Upper lobe of right lung (tissue), 1 donor: ENCODE data around the gene WDFY2. TPM values are rescaled to one million over a fixed set of nuclear protein-coding genes. Genes with fewer than 3 reads are reported as not detected.
"Not testable (repeated sequence)": the region's sequence is repeated elsewhere in the genome, so short reads cannot be mapped to it uniquely, and the experiment has no call there.

ENCODE experiments used
- ATAC-seq: fragments of 200-7000 bp; cut with Tn5 transposase; one replicate; pipeline ENCODE4 v1.9.1; 2020; ENCODE audit warnings: mild to moderate bottlenecking, moderate library complexity
- DNase-seq: peaks from one replicate; pipeline ENCODE4 v3.0.0-alpha.2; 2020
- H3K27ac ChIP-seq: fragments of 200-600 bp; one replicate; pipeline ENCODE4 v1.8.0; 2022
- H3K27me3 ChIP-seq: fragments of 200-600 bp; one replicate; pipeline ENCODE4 v1.8.0; 2022; ENCODE audit warnings: mild to moderate bottlenecking
- H3K36me3 ChIP-seq: fragments of 200-600 bp; one replicate; pipeline ENCODE4 v1.8.0; 2022
- H3K4me1 ChIP-seq: fragments of 200-600 bp; one replicate; pipeline ENCODE4 v1.8.0; 2022
- H3K4me3 ChIP-seq: fragments of 200-600 bp; one replicate; pipeline ENCODE4 v1.8.0; 2022; ENCODE audit warnings: mild to moderate bottlenecking
- H3K9me3 ChIP-seq: fragments of 200-600 bp; one replicate; pipeline ENCODE4 v1.8.0; 2022
- intact Hi-C: fragments of 100-400 bp; cut with DNase I; formaldehyde crosslinking; loops from one replicate; pipeline ENCODE4 v1.11.0; 2022
- total RNA-seq: library from RNA; stranded (reverse); fragmentation: NEBNext Ultra II Directional; extraction: Animal tissue kit (Norgen Biotek cat#: 25700); gene quantifications from one replicate; pipeline ENCODE4 v1.2.1, GENCODE V29; 2021
- TF ChIP-seq, protein P1 (sequence below): fragments of 200-600 bp; IDR thresholded peaks from one replicate; pipeline ENCODE4 v1.8.0; 2022; ENCODE audit warnings: antibody characterized with exemption
- donor health status: DM: no; HTN: yes; CAD: no; lungs with severe emphysema.

WDFY2 gene
- total RNA-seq, 1 donor from 2014 or later, result 13.1 TPM

DNA sequence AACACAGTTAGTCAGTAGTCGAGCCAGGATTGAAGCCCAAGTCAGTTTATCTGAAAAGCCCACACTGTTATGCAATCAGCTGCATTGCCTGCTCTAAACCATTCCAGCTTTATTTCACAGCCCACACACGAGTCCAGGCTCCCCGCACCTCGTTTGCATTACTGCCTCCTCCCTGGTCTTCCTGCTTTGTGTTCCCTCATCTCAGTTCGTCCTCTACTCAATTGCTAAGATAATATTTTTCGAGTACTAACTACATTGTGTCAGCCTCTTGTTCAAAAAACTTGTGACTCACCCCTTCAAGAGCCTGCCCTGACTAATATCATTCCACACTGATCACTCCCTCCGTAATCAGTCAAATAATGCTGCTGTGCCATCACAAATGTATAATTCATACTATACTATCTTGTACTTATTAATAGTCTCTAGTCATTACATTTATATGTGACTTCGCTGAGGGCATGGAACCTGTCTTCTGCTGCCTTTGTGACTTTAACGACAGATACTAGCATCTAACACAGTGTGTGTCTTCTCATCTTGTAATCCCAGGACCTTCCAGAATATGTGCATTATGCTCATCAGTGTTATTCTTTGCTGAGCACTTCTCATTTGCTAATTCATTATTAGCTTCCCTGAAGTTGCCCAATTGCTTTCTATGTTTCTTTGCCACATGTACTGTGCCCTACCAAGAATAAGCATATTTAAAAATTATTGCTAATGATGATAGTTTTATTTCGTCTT lies 26.2 kb upstream of the WDFY2 start:
- peak; percentile 64 for ATAC-seq
- H3K36me3 ChIP-seq, result no peaks in the 10 kb centered on the region
- no peak overlapping the region for H3K27ac ChIP-seq
- H3K4me3 ChIP-seq, result no peak overlapping the region
- intact Hi-C loops, result no loop called here
- TF ChIP-seq, protein P1, sequence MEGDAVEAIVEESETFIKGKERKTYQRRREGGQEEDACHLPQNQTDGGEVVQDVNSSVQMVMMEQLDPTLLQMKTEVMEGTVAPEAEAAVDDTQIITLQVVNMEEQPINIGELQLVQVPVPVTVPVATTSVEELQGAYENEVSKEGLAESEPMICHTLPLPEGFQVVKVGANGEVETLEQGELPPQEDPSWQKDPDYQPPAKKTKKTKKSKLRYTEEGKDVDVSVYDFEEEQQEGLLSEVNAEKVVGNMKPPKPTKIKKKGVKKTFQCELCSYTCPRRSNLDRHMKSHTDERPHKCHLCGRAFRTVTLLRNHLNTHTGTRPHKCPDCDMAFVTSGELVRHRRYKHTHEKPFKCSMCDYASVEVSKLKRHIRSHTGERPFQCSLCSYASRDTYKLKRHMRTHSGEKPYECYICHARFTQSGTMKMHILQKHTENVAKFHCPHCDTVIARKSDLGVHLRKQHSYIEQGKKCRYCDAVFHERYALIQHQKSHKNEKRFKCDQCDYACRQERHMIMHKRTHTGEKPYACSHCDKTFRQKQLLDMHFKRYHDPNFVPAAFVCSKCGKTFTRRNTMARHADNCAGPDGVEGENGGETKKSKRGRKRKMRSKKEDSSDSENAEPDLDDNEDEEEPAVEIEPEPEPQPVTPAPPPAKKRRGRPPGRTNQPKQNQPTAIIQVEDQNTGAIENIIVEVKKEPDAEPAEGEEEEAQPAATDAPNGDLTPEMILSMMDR, result no peak
- no peaks in the 10 kb centered on the region for H3K4me1 ChIP-seq
- no peaks in the 10 kb centered on the region for H3K27me3 ChIP-seq
- H3K9me3 ChIP-seq, result no peaks in the 10 kb centered on the region
- no peak for DNase-seq

DNA sequence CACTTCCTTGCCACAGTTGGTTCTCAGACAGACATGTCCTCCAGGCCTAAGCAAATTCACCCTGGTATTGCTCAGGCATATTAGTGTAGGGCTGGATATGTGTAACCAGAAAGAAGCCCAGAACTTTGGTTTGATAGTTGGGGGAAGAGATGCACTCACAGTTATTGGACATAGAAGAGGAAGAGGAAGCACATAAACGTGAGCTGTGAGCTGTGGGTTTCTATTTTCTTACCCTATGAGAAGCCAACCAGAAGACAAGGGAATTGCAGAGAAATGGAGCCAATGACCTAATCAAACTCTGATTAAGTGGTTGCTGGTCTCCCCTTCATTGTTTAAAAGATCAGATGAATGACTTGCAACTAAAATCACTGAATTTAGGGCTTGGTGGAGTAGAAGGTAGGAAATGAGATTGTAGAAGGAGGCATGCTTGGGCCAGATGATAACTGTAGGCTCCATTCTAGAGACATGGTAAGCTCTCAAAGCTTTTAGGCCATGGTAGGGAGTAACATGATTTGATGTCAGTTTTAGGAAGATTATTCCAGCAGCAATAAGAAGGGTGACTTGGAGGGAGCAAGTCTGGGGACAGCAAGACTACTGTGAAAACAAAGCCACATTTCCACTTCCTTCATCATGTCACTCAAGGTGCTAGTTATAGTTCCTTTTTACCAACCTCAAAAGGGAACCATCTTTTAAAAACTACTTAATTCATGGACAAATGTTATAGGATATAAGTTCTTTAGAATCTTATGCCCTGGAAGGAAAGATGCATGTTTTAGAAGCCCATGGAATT lies 24.1 kb upstream of the WDFY2 start:
- no peak overlapping the region for H3K27ac ChIP-seq
- ATAC-seq (no peak), DNase-seq (no peak)
- no peaks in the 10 kb centered on the region for H3K4me1 ChIP-seq
- no peaks in the 10 kb centered on the region for H3K9me3 ChIP-seq
- intact Hi-C loops, result no loop called here
- no peaks in the 10 kb centered on the region for H3K27me3 ChIP-seq
- TF ChIP-seq, protein P1, result no peak
- no peak overlapping the region for H3K4me3 ChIP-seq
- H3K36me3 ChIP-seq, result no peaks in the 10 kb centered on the region

DNA sequence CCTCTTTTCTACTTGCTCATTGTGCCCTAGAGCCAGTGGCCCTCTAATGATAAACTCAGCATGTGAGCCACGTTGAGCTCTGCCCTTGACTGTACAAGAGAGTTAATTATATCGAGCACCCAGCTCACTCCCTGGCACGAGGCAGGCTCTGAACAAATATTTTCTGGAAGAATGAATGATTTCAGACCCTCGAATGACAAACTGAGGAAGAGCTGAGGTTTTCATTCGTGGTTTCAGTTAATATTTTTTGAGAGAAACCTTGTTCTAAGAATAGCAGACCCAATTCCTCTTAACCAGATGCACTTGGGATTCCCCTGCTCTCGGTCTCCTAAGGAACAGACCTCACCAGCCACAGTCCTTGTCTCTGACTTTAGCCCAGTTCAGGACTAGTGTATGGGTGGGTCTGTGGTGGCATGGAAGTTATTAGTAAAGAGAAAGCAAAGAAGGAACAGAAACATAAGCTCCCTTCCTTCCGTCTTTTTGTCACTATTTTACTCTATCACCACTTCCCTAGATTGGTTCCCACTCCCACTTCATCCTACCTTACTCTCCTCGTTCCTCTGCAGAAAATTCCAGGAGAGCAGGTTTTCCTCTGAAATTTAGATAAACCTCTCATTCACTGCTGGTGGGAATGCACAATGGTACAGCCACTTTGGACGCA lies 22.1 kb upstream of the WDFY2 start:
- peak; percentile 85 for ATAC-seq
- intact Hi-C loops, result no loop called here
- no peaks in the 10 kb centered on the region for H3K9me3 ChIP-seq
- TF ChIP-seq, protein P1, result no peak
- DNase-seq, result no peak
- no peaks in the 10 kb centered on the region for H3K4me1 ChIP-seq
- no peaks in the 10 kb centered on the region for H3K36me3 ChIP-seq
- no peak overlapping the region for H3K27ac ChIP-seq
- no peaks in the 10 kb centered on the region for H3K27me3 ChIP-seq
- H3K4me3 ChIP-seq, result no peak overlapping the region

DNA sequence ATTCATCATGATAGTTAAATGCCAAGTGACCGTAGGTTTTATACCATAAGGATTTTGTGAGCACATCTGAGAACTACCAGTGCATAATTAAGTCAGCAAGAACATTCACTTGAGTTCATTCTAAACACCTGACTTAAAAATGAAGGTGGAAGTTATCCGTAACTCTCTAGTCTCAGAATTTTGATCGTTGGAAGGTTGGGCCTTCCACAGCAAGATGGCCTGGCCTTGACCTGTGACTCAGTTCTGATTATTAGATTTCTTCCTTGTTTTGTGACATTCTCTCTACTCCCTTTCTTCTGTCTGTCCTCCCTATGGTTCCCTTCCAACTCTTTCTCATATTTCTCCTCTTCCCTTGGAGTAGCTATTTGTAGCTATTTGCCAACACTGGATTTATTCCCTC lies 20.0 kb upstream of the WDFY2 start:
- Histone ChIP-seq H3K27me3 (no peaks in the 10 kb centered on the region), H3K9me3 (no peaks in the 10 kb centered on the region), H3K27ac (no peak overlapping the region), H3K4me1 (no peaks in the 10 kb centered on the region), H3K4me3 (no peak overlapping the region), H3K36me3 (no peaks in the 10 kb centered on the region)
- no peak for DNase-seq
- intact Hi-C loops, result no loop called here
- TF ChIP-seq, protein P1, result no peak
- ATAC-seq, result no peak

- TF ChIP-seq, protein P1, result no peak
- Histone ChIP-seq H3K36me3 (no peaks in the 10 kb centered on the region), H3K27me3 (no peaks in the 10 kb centered on the region), H3K4me1 (no peaks in the 10 kb centered on the region), H3K4me3 (no peak overlapping the region), H3K9me3 (no peaks in the 10 kb centered on the region), H3K27ac (no peak overlapping the region)
- DNase-seq, result no peak
- ATAC-seq, result no peak
- intact Hi-C loops, result no loop called here
These were observed 19.6 kb upstream of the WDFY2 start for GRCh38 chr13:51564671-51565070.

DNA sequence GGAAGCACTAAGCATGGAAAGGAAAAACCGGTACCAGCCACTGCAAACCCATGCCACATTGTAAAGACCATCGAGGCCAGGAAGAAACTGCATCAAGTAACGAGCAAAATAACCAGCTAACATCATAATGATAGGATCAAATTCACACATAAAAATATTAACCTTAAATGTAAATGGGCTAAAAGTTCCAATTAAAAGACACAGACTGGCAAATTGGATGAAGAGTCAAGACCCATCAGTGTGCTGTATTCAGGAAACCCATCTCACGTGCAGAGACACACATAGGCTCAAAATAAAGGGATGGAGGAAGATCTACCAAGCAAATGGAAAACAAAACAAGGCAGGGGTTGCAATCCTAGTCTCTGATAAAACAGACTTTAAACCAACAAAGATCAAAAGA lies 15.3 kb upstream of the WDFY2 start:
- H3K36me3 ChIP-seq, H3K27ac ChIP-seq, ATAC-seq, DNase-seq, H3K4me3 ChIP-seq, H3K9me3 ChIP-seq, H3K27me3 ChIP-seq, H3K4me1 ChIP-seq, intact Hi-C loops: not testable (repeated sequence)
